VCaP (cell line): ENCODE data around the gene RASSF4.

ENCODE experiments used
- H3K27ac ChIP-seq: fragments of 450-650 bp; 2 replicates; pipeline ENCODE4 v1.5.1; 2017
- TF ChIP-seq, protein P1 (sequence below): fragments of 450-650 bp; conservative IDR thresholded peaks from 2 replicates; pipeline ENCODE4 v1.5.1; 2017; ENCODE audit warnings: mild to moderate bottlenecking, moderate library complexity

RASSF4 gene

DNA sequence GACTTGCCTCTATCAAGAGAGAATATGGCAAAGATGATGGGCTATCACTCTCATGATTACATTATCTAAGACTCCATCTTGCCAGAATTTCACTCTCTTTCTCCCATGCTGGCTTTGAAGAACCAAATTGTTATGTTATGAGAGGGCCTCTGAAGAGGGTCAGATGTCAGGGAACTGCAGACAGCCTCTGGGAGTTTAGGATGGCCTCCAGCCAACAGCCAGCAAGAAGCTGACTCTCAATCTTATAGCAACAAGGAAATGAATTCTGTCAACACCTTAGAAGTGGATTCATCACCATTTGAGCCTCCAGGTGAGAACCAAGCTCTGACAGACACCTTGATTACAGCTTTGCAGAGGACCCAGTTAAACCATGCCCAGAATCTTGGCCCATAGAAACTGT, 74.7 kb downstream of the RASSF4 start:
- H3K27ac ChIP-seq: no peak overlapping the region
- TF ChIP-seq, protein P1, sequence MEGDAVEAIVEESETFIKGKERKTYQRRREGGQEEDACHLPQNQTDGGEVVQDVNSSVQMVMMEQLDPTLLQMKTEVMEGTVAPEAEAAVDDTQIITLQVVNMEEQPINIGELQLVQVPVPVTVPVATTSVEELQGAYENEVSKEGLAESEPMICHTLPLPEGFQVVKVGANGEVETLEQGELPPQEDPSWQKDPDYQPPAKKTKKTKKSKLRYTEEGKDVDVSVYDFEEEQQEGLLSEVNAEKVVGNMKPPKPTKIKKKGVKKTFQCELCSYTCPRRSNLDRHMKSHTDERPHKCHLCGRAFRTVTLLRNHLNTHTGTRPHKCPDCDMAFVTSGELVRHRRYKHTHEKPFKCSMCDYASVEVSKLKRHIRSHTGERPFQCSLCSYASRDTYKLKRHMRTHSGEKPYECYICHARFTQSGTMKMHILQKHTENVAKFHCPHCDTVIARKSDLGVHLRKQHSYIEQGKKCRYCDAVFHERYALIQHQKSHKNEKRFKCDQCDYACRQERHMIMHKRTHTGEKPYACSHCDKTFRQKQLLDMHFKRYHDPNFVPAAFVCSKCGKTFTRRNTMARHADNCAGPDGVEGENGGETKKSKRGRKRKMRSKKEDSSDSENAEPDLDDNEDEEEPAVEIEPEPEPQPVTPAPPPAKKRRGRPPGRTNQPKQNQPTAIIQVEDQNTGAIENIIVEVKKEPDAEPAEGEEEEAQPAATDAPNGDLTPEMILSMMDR: no peak

DNA sequence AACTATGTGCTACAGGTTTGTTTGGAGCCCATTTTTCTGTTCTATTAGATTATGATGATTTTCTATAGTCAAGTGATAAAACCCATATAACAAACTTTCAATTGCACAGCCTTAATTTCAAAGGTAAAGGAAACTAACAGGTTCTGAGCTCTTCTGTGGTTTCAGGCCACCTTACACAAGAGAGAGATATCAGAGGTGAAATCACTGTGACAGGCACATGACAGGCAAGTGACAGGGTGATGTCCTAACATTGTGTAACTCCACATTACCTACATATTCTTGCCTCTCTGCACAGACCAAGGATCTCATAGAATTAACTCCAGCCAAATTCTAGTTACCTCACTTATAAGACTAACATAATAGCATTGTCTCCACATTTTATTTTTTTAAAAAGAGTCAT, 76.1 kb downstream of the RASSF4 start:
- no peak overlapping the region for H3K27ac ChIP-seq
- TF ChIP-seq, protein P1: no peak

DNA sequence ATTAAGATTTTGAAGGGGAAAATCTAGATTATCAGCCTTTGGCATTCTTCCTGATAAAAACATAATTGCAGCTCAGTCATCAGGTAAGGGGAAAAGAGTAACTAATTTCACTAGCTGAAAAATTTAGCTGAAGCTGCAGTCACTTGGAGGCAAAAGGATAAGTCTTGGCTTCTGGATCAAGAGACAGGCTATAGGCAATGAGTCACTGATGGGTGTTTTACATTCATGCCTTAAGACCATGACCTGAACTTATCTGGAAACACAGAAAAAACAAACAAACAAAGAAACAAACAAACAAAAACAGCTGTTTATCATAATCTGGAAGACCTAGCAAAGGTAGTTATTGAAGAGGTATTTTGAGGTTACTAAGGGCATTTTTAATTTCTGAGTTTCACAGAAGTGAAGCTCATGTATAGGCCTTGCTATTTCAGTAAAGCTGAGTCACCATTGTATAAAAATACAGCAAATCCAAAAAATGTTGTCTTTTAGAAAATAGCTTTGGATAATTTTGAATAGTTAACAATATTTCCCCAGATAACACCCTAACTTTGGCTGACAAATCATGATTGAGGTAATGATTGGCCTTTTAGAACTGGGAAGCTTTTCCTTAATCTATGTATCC, 81.4 kb downstream of the RASSF4 start:
- TF ChIP-seq, protein P1: no peak
- H3K27ac ChIP-seq: no peak overlapping the region

DNA sequence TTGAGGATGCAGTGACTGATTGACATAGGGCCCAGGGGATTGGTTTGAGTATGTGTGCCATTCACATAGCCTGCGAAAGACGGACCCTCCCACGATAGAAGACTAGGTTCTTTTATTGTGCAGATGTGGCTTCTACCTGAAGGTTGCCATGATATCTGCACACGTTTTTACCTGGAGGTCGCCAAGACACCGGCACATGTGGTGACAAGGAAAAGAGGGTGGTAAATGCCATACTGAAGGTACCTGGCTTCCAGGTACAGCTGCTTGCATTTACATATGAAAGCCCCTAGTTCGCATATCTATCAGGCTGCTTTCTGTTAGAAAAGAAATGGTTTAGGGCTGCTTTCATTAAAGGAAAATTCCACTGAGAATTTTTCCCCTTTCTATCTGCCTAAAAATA, 84.7 kb downstream of the RASSF4 start:
- TF ChIP-seq, protein P1: no peak
- no peak overlapping the region for H3K27ac ChIP-seq
